HepG2 (cell line): ENCODE results near the gene AEBP1. TPM values are rescaled to one million over a fixed set of nuclear protein-coding genes. Genes with fewer than 3 reads are reported as not detected.
A peak's percentile ranks its signal among the peaks of the same experiment; 100 is the strongest.

Experiments
- ATAC-seq: fragments of 200-7000 bp; cut with Tn5 transposase; 3 replicates; pipeline ENCODE4 v1.9.1; 2020; ENCODE audit warnings: mild to moderate bottlenecking, moderate library complexity
- BruUV-seq: library from RNA; stranded (reverse); fragments of 400-500 nt; replicated peaks from 2 replicates; lab custom pipeline; 2021; lab: Mats Ljungman, UMichigan
- CTCF ChIA-PET: fragments of 300-600 bp; formaldehyde crosslinking; extraction: SDS; loops from one replicate; lab custom pipeline; 2021; ENCODE audit warnings: low total read pairs, inconsistent platforms, low intra/inter-chr PET ratio; lab: Yijun Ruan, JAX
- POLR2A ChIA-PET: fragments of 350-600 bp; sonication (Branson Sonifier 250); formaldehyde crosslinking; loops from one replicate; lab custom pipeline; 2020; ENCODE audit warnings: antibody characterized with exemption, inconsistent platforms; lab: Yijun Ruan, JAX
- DNase-seq: peaks from one replicate; pipeline ENCODE4 v3.0.0-alpha.2; 2015; ENCODE audit warnings: low spot score
- FAIRE-seq: peaks from 3 replicates; lab custom pipeline; 2011; peaks lifted over from hg19 to GRCh38; lab: Jason Lieb, UNC
- H2AFZ ChIP-seq: one replicate; pipeline ENCODE4 v1.6.1; 2011; ENCODE audit warnings: low read length, inconsistent platforms
- H3K27ac ChIP-seq: fragments of 300-600 bp; 3 replicates; pipeline ENCODE4 v1.8.0; 2011; ENCODE audit warnings: mixed run types, mild to moderate bottlenecking, mixed read lengths, low read length, inconsistent platforms; ENCODE audit not compliant: insufficient read depth; ENCODE audit errors: extremely low read length
- H3K27me3 ChIP-seq, 2 experiments: fragments of 200-600 bp in 1 of 2; 2 replicates in 1 of 2; 3 replicates in 1 of 2; pipeline versions ENCODE4 v1.6.0 to v1.8.0; 2011; ENCODE audit warnings: low read length in 2 of 2, mild to moderate bottlenecking in 2 of 2, moderate library complexity in 2 of 2, inconsistent platforms in 1 of 2; ENCODE audit not compliant: insufficient read depth in 2 of 2, control insufficient read depth in 1 of 2
- H3K36me3 ChIP-seq, 2 experiments: fragments of 200-600 bp in 1 of 2; replicated peaks in 1 of 2; 2 replicates in 1 of 2; 3 replicates in 1 of 2; pipeline versions ENCODE4 v1.5.1 to v1.8.0; 2011; ENCODE audit warnings: low read length in 2 of 2, inconsistent platforms in 1 of 2; ENCODE audit not compliant: insufficient read depth in 2 of 2, control insufficient read depth in 1 of 2
- H3K4me1 ChIP-seq: 2 replicates; pipeline ENCODE4 v1.5.1; 2012; ENCODE audit warnings: low read length, inconsistent platforms; ENCODE audit not compliant: insufficient read depth
- H3K4me2 ChIP-seq: 2 replicates; pipeline ENCODE4 v1.6.0; 2011; ENCODE audit warnings: low read depth, low read length, inconsistent platforms
- H3K4me3 ChIP-seq, 3 experiments: fragments of 200-600 bp in 1 of 3; sonication (generic), shearing (Covaris generic) in 1 of 3; replicated peaks in 1 of 3; 2 replicates each; pipeline ENCODE4 v1.5.1; 2011 to 2016; ENCODE audit warnings: low read length in 3 of 3, inconsistent platforms in 2 of 3, low read depth in 2 of 3, mild to moderate bottlenecking in 2 of 3, control low read depth in 1 of 3, mixed read lengths in 1 of 3; ENCODE audit not compliant: insufficient read depth in 1 of 3
- H3K79me2 ChIP-seq: one replicate; pipeline ENCODE4 v1.6.1; 2011; ENCODE audit warnings: low read length, inconsistent platforms; ENCODE audit not compliant: insufficient read depth
- H3K9ac ChIP-seq: 2 replicates; pipeline ENCODE4 v1.6.0; 2011; ENCODE audit warnings: mild to moderate bottlenecking, low read depth, low read length, inconsistent platforms; ENCODE audit not compliant: insufficient read depth
- H3K9me3 ChIP-seq: 2 replicates; pipeline ENCODE4 v1.5.1; 2012; ENCODE audit warnings: mild to moderate bottlenecking, low read length
- H4K20me1 ChIP-seq: 2 replicates; pipeline ENCODE4 v1.6.0; 2011; ENCODE audit warnings: inconsistent platforms, mild to moderate bottlenecking, low read length, moderate library complexity; ENCODE audit not compliant: insufficient read depth
- HNF1B ChIP-seq: sonication (generic); formaldehyde crosslinking; IDR thresholded peaks from 2 replicates; pipeline ENCODE4 v1.5.1; 2020; ENCODE audit warnings: mild to moderate bottlenecking, moderate library complexity, missing genetic modification reagents
- WGBS: methylation state at CpG from one replicate; pipeline ENCODE4 v1.1.6; 2017; ENCODE audit warnings: low lambda C conversion rate; 5-methylcytosine and 5-hydroxymethylcytosine counted together
- in situ Hi-C: cut with HindIII; loops from 2 replicates; pipeline ENCODE4 v1.10.0; 2017; ENCODE audit warnings: low pct_unique_long_range_greater_than_20kb; ENCODE audit not compliant: extremely low pct_ligation_motif_present
- intact Hi-C: fragments of 100-400 bp; cut with micrococcal nuclease; formaldehyde crosslinking; loops from one replicate; pipeline ENCODE4 v1.10.0; 2022; ENCODE audit not compliant: unreplicated experiment
- polyA plus RNA-seq, 8 experiments: library from polyadenylated mRNA; depleted of rRNA in 3 of 8; stranded (reverse) in 7 of 8; unstranded in 1 of 8; fragments of >200 nt; fragmentation: Illumina TruSeq in 4 of 8; extraction: Trizol in 4 of 8; gene quantifications; 2 replicates each; pipeline versions ENCODE4 v1.2.1 to v1.2.3, GENCODE V29; 2011 to 2016; ENCODE audit warnings: low read depth in 4 of 8, missing spikeins in 1 of 8, mixed read lengths in 1 of 8; ENCODE audit not compliant: insufficient read depth in 1 of 8
- total RNA-seq, 5 experiments: library from RNA; depleted of rRNA; stranded (reverse); fragments of >200 nt; fragmentation: Illumina TruSeq; extraction: Trizol; gene quantifications; 2 replicates each; pipeline ENCODE4 v1.2.3, GENCODE V29; 2016; ENCODE audit warnings: low read depth in 1 of 5
- TF ChIP-seq, protein P1 (sequence below): sonication (generic); formaldehyde crosslinking; IDR thresholded peaks from 2 replicates; pipeline ENCODE4 v1.5.1; 2020; ENCODE audit warnings: mild to moderate bottlenecking, missing genetic modification reagents, moderate library complexity

The AEBP1 gene
- total and polyA plus RNA-seq, 2 of the 13 experiments (the other 11 are each of a cell fraction or from before 2014, with no cell fraction given) = 0.22 to 0.55 TPM

- no peak overlapping the region for H2AFZ ChIP-seq
- ChIA-PET POLR2A (no interaction called here), CTCF (no interaction called here)
Measured at GRCh38 chr7:44145969-44146911, 42.1 kb downstream of the AEBP1 start.

More at GRCh38 chr7:44145969-44146911, 42.1 kb downstream of the AEBP1 start:
- no TSS peak for BruUV-seq
- TF ChIP-seq HNF1B (CRISPR knock-in tag) = no peak
- TF ChIP-seq, protein P1, sequence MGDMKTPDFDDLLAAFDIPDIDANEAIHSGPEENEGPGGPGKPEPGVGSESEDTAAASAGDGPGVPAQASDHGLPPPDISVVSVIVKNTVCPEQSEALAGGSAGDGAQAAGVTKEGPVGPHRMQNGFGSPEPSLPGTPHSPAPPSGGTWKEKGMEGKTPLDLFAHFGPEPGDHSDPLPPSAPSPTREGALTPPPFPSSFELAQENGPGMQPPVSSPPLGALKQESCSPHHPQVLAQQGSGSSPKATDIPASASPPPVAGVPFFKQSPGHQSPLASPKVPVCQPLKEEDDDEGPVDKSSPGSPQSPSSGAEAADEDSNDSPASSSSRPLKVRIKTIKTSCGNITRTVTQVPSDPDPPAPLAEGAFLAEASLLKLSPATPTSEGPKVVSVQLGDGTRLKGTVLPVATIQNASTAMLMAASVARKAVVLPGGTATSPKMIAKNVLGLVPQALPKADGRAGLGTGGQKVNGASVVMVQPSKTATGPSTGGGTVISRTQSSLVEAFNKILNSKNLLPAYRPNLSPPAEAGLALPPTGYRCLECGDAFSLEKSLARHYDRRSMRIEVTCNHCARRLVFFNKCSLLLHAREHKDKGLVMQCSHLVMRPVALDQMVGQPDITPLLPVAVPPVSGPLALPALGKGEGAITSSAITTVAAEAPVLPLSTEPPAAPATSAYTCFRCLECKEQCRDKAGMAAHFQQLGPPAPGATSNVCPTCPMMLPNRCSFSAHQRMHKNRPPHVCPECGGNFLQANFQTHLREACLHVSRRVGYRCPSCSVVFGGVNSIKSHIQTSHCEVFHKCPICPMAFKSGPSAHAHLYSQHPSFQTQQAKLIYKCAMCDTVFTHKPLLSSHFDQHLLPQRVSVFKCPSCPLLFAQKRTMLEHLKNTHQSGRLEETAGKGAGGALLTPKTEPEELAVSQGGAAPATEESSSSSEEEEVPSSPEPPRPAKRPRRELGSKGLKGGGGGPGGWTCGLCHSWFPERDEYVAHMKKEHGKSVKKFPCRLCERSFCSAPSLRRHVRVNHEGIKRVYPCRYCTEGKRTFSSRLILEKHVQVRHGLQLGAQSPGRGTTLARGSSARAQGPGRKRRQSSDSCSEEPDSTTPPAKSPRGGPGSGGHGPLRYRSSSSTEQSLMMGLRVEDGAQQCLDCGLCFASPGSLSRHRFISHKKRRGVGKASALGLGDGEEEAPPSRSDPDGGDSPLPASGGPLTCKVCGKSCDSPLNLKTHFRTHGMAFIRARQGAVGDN (CRISPR knock-in tag) = peak; percentile 25; the same call in 1 of the 2 replicates
- TF ChIP-seq, all 625 proteins: peak for 1
- FAIRE-seq = no peak
- H3K36me3 ChIP-seq = no peaks in the 10 kb centered on the region
- no peaks in the 10 kb centered on the region for H3K9me3 ChIP-seq
- ATAC-seq = peak; percentile 58
- H3K27ac ChIP-seq = no peak overlapping the region
- WGBS = 54% methylated on average over 39 of the region's 65 CpGs
- H3K27me3 ChIP-seq = peaks cover 1 to 36% of the 10 kb centered on the region in 2 experiments; a peak in 3 of 5 replicates
- H3K4me2 ChIP-seq = no peak overlapping the region
- in situ Hi-C loops = no loop called here
- no peaks in the 10 kb centered on the region for H3K79me2 ChIP-seq
- no peak overlapping the region for H3K9ac ChIP-seq
- intact Hi-C loops = no loop called here
- DNase-seq = no peak
- H3K4me1 ChIP-seq = no peaks in the 10 kb centered on the region
- H3K4me3 ChIP-seq = no peak overlapping the region; a peak in 1 of 6 replicates
- no peaks in the 10 kb centered on the region for H4K20me1 ChIP-seq
